HEK293T (cell line): ENCODE measurements around the gene IRF2.

ENCODE experiments used
- CTCF ChIA-PET: fragments of 350-600 bp; formaldehyde crosslinking; extraction: SDS; loops from one replicate; lab custom pipeline; 2021; ENCODE audit warnings: antibody characterized with exemption, inconsistent platforms; lab: Yijun Ruan, JAX
- POLR2A ChIA-PET: fragments of 350-600 bp; formaldehyde crosslinking; extraction: SDS; loops from one replicate; lab custom pipeline; 2020; ENCODE audit warnings: antibody characterized with exemption, inconsistent platforms; lab: Yijun Ruan, JAX
- DNase-seq: peaks from one replicate; pipeline ENCODE4 v3.0.0; 2012; ENCODE audit warnings: mixed read lengths; ENCODE audit errors: extremely low spot score
- ARNT ChIP-seq: fragments of 450-650 bp; IDR thresholded peaks from 2 replicates; pipeline ENCODE4 v1.6.1; 2017; ENCODE audit warnings: mild to moderate bottlenecking
- BHLHE40 ChIP-seq: fragments of 450-650 bp; IDR thresholded peaks from 2 replicates; pipeline ENCODE4 v1.6.1; 2016; ENCODE audit warnings: mild to moderate bottlenecking, moderate library complexity, borderline replicate concordance
- CTBP1 ChIP-seq: fragments of 450-650 bp; IDR thresholded peaks from 2 replicates; pipeline ENCODE4 v1.6.1; 2016; ENCODE audit warnings: borderline replicate concordance
- ELF4 ChIP-seq: fragments of 450-650 bp; IDR thresholded peaks from 2 replicates; pipeline ENCODE4 v1.6.1; 2017; ENCODE audit warnings: antibody characterized with exemption
- FOXA1 ChIP-seq: fragments of 450-650 bp; IDR thresholded peaks from 2 replicates; pipeline ENCODE4 v1.6.1; 2016; ENCODE audit warnings: mild to moderate bottlenecking
- FOXK2 ChIP-seq: fragments of 450-650 bp; IDR thresholded peaks from 2 replicates; pipeline ENCODE4 v1.6.1; 2016; ENCODE audit warnings: mild to moderate bottlenecking
- FOXM1 ChIP-seq: fragments of 450-650 bp; IDR thresholded peaks from 2 replicates; pipeline ENCODE4 v1.6.1; 2017; ENCODE audit warnings: mild to moderate bottlenecking, borderline replicate concordance
- HDGF ChIP-seq: fragments of 450-650 bp; IDR thresholded peaks from 2 replicates; pipeline ENCODE4 v1.6.1; 2017; ENCODE audit warnings: antibody characterized with exemption, borderline replicate concordance
- L3MBTL2 ChIP-seq: fragments of 450-650 bp; conservative IDR thresholded peaks from 2 replicates; pipeline ENCODE4 v1.6.1; 2016; ENCODE audit warnings: mild to moderate bottlenecking
- LEF1 ChIP-seq: fragments of 450-650 bp; IDR thresholded peaks from 2 replicates; pipeline ENCODE4 v1.6.1; 2017; ENCODE audit warnings: mild to moderate bottlenecking, borderline replicate concordance
- NFRKB ChIP-seq: fragments of 450-650 bp; IDR thresholded peaks from 2 replicates; pipeline ENCODE4 v1.6.1; 2016; ENCODE audit warnings: mild to moderate bottlenecking, moderate library complexity
- SP1 ChIP-seq: fragments of 450-650 bp; IDR thresholded peaks from 2 replicates; pipeline ENCODE4 v1.6.1; 2017
- SUZ12 ChIP-seq: fragments of 450-650 bp; IDR thresholded peaks from 2 replicates; pipeline ENCODE4 v1.6.1; 2016; ENCODE audit warnings: mild to moderate bottlenecking
- TARDBP ChIP-seq: fragments of 450-650 bp; IDR thresholded peaks from 2 replicates; pipeline ENCODE4 v1.6.1; 2016
- ZNF384 ChIP-seq: fragments of 450-650 bp; IDR thresholded peaks from 2 replicates; pipeline ENCODE4 v1.6.1; 2016
- TF ChIP-seq, protein P1 (sequence below): fragments of 450-650 bp; IDR thresholded peaks from 2 replicates; pipeline ENCODE4 v1.6.1; 2016

The IRF2 gene

GRCh38 chr4:184358521-184359232 lies 115.7 kb downstream of the IRF2 start:
- CTCF ChIA-PET: no interaction called here
- TF ChIP-seq ARNT (no peak), L3MBTL2 (no peak), FOXM1 (no peak), TARDBP (no peak), SUZ12 (no peak), CTBP1 (no peak), FOXA1 (no peak), NFRKB (no peak), LEF1 (no peak), BHLHE40 (no peak), ELF4 (no peak), FOXK2 (no peak)
- TF ChIP-seq, protein P1, sequence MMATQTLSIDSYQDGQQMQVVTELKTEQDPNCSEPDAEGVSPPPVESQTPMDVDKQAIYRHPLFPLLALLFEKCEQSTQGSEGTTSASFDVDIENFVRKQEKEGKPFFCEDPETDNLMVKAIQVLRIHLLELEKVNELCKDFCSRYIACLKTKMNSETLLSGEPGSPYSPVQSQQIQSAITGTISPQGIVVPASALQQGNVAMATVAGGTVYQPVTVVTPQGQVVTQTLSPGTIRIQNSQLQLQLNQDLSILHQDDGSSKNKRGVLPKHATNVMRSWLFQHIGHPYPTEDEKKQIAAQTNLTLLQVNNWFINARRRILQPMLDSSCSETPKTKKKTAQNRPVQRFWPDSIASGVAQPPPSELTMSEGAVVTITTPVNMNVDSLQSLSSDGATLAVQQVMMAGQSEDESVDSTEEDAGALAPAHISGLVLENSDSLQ: no peak
- POLR2A ChIA-PET: interaction anchor here (0.9 kb wide), 1 partner anchor 15 kb away, joined by 4 read pairs; no protein-coding TSS in a partner anchor
- DNase-seq: no peak

- ChIA-PET POLR2A (interaction anchor here (1.7 kb wide), 1 partner anchor 14 kb away, joined by 6 read pairs; no protein-coding TSS in a partner anchor), CTCF (no interaction called here)
- no peak for TF ChIP-seq TARDBP
- no peak for TF ChIP-seq LEF1
- TF ChIP-seq FOXA1: no peak
- TF ChIP-seq, protein P1: no peak
- TF ChIP-seq SUZ12: no peak
- TF ChIP-seq FOXM1: no peak
- TF ChIP-seq BHLHE40: no peak
- TF ChIP-seq ARNT: no peak
- TF ChIP-seq SP1: no peak
- no peak for TF ChIP-seq HDGF
- no peak for TF ChIP-seq L3MBTL2
- no peak for TF ChIP-seq CTBP1
- TF ChIP-seq FOXK2: no peak
- no peak for TF ChIP-seq ZNF384
- no peak for TF ChIP-seq ELF4
- no peak for TF ChIP-seq NFRKB
- no peak for DNase-seq
These were observed 116.6 kb downstream of the IRF2 start for GRCh38 chr4:184357772-184358171.

DNA sequence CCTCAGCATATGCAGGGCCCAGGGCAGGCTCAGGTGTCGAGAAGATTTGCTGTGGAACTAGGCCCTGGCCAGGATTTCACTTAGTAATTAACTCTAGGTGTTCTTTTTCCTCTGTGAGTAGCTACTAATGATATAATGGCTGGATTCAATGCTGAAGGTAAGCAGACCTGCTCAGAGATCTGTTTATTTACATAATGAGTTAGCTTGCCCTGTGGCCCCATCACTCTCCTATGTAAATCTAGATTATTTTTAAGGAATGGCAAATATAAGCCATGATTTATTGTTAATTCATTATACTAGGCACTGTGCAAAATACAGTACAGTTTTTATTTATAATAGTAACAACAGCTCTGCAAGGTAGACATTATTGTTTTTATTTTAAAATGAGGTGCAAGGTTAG lies 117.2 kb downstream of the IRF2 start:
- DNase-seq: no peak
- POLR2A ChIA-PET: interaction anchor here (1.7 kb wide), 1 partner anchor 14 kb away, joined by 6 read pairs; no protein-coding TSS in a partner anchor

GRCh38 chr4:184356366-184356765 lies 118.0 kb downstream of the IRF2 start:
- CTCF ChIA-PET: no interaction called here
- no peak for DNase-seq
- no peak for TF ChIP-seq BHLHE40
- TF ChIP-seq ZNF384: no peak
- no peak for TF ChIP-seq FOXM1
- TF ChIP-seq FOXA1: no peak
- no peak for TF ChIP-seq NFRKB
- no peak for TF ChIP-seq L3MBTL2
- no peak for TF ChIP-seq HDGF
- TF ChIP-seq FOXK2: no peak
- TF ChIP-seq, protein P1: no peak
- no peak for TF ChIP-seq TARDBP
- TF ChIP-seq CTBP1: no peak
- no peak for TF ChIP-seq ARNT
- TF ChIP-seq SP1: no peak
- no peak for TF ChIP-seq SUZ12
- no peak for TF ChIP-seq LEF1
- TF ChIP-seq ELF4: no peak
- POLR2A ChIA-PET: interaction anchor here (1.7 kb wide), 1 partner anchor 13 kb away, joined by 6 read pairs; no protein-coding TSS in a partner anchor

More for the DNA sequence above, 117.2 kb downstream of the IRF2 start:
- CTCF ChIA-PET: no interaction called here
- TF ChIP-seq HDGF: no peak
- TF ChIP-seq ARNT: no peak
- TF ChIP-seq L3MBTL2: no peak
- TF ChIP-seq FOXK2: no peak
- TF ChIP-seq, protein P1: no peak
- no peak for TF ChIP-seq ELF4
- TF ChIP-seq BHLHE40: no peak
- no peak for TF ChIP-seq LEF1
- no peak for TF ChIP-seq NFRKB
- TF ChIP-seq SUZ12: no peak
- TF ChIP-seq FOXM1: no peak
- TF ChIP-seq SP1: no peak
- TF ChIP-seq FOXA1: no peak

DNA sequence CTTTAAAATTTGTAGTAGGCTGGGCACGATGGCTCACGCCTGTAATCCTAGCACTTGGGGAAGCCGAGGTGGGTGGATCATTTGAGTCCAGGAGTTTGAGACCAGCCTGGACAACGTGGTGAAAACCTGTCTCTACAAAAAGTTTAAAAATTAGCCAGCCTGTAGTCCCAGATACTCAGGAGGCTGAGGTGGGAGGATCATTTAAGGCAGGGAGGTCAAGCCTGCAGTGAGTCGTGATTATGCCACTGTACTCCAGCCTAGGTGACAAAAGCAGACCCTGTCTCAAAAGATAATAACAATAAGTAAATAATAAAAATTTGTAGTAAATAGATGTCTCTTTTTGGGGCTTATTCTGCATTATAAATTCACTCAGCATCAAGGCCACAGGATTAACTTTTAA lies 118.5 kb downstream of the IRF2 start:
- CTCF ChIA-PET: no interaction called here

More for the DNA sequence above, 118.5 kb downstream of the IRF2 start:
- DNase-seq: no peak
- no peak for TF ChIP-seq FOXK2
- TF ChIP-seq CTBP1: no peak
- no peak for TF ChIP-seq L3MBTL2
- TF ChIP-seq ZNF384: no peak
- no peak for TF ChIP-seq ELF4
- TF ChIP-seq NFRKB: no peak
- TF ChIP-seq FOXA1: no peak
- TF ChIP-seq ARNT: no peak
- TF ChIP-seq LEF1: no peak
- TF ChIP-seq HDGF: no peak
- no peak for TF ChIP-seq BHLHE40
- no peak for TF ChIP-seq FOXM1
- POLR2A ChIA-PET: no interaction called here
